Measurements from ENCODE around the gene WDFY3.

Gene WDFY3

DNA sequence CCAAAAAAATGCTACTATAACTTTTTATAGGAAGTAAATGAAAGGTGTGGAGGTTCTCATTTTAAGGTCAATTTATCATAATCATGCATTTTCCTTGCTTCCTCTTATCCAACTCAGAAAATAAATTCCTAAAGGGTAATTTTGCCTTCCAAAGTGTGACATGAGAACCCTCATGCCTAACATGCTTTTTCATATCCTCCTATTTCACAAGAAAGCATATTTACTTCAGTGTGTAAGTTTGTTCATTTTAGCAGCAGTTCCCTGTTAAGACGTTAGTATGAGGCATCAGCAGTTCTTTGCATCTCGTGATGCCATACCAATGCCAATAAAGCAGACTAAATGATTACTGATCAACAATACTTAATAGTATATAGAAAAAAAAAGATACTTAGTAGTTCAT lies 18.4 kb downstream of the WDFY3 start:
- DNase-seq (ENCODE audit: low spot score): no peak

DNA sequence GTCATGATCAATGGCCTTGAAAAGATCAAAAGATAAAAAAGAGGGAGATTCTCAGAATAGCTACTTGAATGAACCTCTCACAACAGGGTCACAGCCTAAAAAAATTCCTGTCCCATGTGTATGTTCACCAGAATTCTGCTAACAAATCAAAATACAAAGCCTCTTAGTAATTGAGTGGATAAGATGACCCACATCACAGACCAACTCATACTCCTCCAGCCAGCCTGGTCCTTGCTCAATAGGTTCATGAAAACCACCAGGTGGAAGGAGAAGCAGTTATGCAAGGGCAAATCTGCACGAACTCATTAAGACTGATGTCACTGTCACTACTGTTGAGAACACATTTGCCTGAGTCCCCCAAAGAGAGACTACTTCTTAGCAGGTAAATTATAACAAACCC lies 21.5 kb downstream of the WDFY3 start:
- no peak for DNase-seq (ENCODE audit: low spot score)

DNA sequence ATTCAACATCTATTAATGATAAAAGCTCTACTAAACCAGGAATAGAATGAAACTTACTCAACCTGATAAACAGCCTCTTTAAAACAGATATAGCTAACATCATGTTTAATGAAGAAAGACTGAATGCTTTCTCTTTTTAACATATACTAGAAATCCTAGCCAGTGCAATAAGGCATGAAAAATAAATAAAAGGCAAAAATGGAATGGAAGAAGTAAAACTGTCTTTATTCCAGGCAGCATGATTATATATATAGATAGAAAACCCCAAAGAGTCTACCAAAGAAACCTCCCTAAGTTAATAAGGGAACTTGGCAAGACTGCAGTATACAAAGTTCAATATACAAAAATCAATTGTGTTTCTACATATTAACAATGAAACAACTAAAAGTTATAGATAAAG lies 25.5 kb downstream of the WDFY3 start:
- no peak for DNase-seq (ENCODE audit: low spot score)

DNA sequence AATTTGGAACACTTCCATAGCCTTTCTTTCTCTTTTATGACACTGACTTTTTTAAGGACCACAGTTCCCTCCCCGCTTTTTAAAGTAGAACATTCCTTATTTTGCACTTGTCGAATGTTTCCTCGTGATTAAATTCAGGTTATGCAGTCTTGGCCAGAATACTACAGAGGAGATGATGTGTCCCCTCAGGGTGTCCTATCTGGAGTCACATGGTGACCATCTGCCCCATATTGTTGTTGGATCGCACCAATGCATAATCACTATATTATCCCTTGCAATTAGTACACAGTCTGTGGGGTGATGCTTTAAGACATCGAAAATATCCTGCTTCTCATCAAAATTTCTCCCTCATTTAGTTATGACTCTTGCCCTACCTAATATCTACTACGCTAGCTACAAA lies 27.4 kb downstream of the WDFY3 start:
- DNase-seq (ENCODE audit: low spot score): no peak

DNA sequence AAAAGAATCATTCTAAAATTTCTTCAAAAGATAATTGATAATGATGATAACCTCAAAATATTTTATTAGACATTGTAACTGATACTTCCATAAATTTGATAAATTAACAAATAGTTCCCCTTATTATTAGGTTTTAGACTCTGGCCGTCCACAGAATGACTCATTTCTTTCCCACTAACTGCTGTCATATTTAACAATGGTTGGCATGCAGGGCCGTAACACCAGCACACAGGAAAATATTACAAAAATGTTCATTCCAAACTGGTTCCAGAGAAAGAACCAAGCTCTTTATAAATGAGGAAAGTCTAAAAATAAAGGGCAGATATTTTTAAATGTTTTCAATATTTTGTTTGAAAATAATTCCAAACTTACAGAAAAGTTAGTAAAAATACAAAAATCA lies 28.2 kb downstream of the WDFY3 start:
- no peak for DNase-seq (ENCODE audit: low spot score)

DNA sequence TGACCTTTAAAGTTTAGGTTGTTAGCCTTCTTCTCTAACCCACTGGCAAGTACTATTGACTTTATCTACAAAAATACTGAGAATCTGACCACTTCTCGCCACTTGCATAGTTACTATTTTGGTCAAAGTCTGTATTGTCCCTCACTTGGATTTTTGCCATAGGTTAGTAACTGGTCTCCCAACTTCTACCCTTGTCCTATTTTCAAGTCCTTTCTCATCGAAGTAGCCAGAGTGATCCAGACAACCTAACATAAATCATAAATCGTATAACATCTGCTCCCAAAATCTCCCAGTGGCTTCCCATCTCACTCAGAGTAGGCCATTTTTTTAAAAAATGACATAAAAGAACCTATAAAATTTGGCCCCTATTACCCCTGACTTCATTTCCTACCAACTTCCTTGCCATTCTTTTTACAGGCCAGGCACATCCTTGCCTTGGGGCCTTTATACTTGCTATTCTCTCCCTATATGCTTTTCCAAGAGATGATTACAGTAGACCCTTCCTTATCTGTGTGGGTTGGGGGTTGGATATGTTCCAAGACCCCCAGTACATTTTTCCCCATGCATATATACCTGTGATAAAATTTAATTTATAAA lies 29.0 kb downstream of the WDFY3 start:
- no peak for DNase-seq (ENCODE audit: low spot score)

DNA sequence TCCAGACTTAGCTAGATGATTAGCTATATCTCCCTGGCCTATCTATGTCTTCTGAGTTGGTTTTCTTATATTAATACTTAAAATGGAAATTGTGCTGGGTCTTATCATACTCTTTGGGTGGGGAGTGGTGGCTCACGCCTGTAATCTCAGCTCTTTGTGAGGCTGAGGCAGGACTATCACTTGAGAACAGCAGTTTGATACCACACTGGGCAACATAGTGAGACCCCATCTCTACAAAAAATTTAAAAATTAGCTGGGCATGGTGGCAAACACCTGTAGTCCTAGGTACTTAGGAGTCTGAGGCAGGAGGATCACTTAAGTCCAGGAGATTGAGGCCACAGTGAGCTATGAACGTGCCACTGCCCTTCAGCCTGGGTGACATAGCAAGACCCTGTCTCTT lies 30.4 kb downstream of the WDFY3 start:
- DNase-seq (ENCODE audit: low spot score): no peak

DNA sequence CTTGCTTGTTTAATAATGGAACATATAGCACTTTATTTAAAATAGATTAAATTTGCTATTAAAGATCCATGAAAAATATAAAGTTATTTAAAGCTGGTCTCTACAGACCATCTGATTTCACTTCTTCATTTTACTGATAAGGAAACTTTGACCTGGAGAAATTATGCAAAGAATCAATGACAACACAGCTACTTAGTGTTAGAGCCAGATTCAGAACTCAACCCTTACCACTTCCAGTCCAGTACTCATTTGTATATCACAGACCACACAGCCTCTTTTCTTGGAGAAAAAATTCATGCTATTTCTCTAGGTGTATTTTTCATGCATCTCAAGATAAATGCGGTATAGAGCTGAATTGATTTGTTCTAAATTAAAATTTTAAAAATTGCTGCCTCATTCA lies 34.0 kb downstream of the WDFY3 start:
- DNase-seq (ENCODE audit: low spot score): no peak

DNA sequence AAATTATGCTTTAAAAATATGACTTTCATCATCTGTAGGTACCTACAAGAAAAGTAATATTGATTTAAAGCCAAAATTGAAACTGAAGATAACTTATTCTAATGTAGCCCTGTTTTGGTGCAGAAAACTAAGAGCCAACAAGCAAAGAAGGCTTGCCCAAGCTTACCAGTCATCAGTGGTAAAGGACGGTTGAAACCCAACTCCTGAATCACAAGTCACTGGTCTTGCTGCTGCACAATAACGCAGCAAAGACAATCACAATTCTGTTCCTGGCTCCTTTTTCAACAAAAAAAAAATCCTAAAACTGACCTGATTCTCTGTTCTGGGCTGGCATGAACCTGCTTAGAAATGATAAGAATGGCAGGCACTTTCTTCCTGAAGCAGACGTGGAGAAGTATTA lies 34.5 kb downstream of the WDFY3 start:
- no peak for DNase-seq (ENCODE audit: low spot score)

DNA sequence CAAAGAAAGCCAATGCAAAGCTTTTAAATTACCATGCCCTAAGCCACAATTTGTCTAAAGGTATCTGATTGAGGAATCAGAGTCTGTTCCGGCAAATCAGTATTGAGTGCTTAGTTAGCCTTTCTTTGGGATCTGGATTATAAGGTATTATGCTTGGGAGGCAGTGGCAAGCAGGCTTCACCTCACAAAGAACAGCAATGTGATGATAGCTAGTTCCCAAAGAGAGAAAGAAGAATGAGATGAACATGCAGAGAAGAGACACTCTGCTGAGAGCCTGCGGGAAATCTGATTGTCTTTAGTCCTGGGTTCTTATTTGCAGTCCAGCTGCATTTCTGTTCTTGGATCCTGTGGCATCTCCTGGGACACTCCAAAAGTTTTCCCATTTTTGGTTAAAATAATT lies 35.2 kb downstream of the WDFY3 start:
- DNase-seq (ENCODE audit: low spot score): no peak

DNA sequence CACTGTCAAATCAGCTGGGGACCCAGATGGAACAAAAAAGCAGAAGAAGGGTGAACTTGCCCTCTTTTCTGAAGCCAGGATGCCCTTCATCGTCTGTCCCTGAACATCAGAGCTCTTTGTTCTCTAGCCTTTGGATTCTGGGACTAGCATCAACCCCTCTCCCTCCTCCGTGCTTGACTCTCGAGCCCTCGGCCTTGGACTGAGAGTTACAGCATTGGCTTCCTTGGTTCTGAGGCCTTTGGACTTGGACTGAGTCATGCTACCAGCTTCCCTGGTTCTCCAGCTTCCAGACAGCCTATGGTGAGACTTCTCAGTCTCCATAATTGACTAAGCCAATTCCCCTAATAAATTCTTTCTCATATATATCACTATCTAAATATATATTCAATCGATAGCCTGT lies 38.4 kb downstream of the WDFY3 start:
- no peak for DNase-seq (ENCODE audit: low spot score)

DNA sequence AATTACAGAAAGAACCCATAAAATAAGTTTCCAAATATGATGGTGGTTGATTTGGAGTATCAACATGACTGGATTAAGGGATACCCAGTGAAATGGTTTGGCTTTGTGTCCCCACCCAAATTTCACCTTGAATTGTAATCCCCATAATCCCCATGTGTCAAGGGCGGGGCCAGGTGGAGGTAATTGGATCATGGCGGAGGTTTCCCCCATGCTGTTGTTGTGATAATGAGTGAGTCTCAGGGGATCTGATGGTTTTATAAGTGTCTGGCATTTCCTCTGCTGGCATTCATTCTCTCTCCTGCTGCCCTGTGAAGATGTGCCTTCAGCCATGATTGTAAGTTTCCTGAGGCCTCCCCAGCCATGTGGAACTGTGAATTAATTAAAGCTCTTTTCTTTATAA lies 39.1 kb downstream of the WDFY3 start:
- DNase-seq (ENCODE audit: low spot score): no peak

DNA sequence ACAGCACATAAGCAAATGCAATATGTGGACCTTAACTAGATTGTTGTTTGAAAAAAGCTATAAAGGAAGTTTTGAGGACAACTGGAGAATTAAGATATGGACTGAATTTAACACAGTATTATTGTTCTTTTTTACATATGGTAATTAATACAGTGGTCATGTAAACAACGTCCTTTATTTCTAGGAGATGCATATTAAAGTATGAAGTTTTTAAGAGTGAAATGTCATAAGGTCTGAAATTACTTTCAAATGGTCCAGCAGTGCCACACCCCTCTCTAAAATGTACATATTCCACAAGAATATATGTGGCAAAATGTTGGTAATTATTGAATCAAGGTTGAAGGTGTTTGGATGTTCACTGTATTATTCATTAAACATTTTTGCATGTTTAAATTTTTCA lies 40.9 kb downstream of the WDFY3 start:
- DNase-seq (ENCODE audit: low spot score): no peak

DNA sequence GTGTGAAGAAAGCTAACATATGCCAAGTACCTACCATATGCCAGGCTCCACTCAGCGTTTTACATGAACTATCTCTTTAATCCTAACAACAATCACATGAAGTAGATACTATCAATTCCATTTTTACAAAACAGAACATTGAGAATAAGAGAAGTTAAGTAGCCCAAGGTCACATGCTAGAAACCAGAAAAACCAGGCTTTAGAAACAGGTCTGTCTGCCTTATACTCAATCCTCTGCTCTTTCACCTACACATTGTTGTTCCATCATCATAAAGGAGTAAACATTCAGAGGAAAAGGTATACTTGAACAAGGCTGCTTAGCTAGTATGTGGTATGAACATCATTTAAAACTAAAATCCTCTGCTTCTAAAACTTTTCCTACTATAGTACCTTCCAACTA lies 42.1 kb downstream of the WDFY3 start:
- DNase-seq (ENCODE audit: low spot score): no peak

DNA sequence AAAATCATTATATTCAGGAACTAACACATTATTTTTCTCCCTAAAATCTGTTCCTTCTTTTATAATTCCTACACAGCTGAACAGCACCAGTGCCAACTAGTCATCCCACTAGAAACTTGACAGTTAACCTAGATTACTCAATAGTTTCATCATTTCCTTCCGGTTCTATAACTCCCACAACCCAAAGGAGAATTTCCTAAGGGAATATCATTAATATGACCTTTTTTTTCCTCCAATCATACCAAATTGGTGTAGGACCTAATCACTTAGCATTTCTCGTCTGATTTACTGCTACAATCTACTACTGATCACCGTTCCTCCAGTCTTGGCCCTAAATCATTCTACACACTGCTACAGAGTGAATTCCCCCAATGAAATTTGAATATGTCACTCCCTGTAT lies 45.9 kb downstream of the WDFY3 start:
- no peak for DNase-seq (ENCODE audit: low spot score)

DNA sequence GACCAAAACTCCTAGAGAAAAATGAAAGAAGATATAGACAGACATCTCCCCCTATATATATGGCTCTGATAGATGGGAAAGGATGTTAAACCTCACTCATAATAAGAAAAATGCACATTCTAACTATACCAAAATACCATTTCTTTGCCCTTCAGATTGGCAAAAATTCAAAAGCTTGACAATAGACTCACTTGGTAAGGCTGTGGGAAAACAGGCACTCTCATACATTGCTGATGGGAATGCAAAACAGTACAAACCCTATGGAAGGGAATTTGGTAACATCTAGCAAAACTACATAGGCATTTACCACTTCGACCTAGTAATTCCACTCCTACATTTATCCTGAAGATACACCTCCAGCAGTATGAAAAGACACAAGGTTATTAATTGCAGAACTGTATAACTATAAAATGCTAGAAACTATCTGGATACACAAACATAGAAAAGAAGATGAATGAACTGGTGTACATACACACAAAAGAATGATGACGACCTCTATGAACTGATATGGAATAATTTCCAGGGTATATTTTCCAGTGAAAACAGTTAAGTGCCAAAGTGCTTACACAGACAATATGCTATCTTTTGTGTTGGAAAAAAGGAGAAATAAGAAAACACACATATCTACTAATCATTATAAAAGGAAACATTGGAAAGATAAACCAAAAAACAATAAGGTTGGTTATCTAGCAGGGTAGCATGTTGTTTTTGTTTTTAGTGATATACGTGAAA lies 48.5 kb downstream of the WDFY3 start:
- DNase-seq (ENCODE audit: low spot score): no peak

DNA sequence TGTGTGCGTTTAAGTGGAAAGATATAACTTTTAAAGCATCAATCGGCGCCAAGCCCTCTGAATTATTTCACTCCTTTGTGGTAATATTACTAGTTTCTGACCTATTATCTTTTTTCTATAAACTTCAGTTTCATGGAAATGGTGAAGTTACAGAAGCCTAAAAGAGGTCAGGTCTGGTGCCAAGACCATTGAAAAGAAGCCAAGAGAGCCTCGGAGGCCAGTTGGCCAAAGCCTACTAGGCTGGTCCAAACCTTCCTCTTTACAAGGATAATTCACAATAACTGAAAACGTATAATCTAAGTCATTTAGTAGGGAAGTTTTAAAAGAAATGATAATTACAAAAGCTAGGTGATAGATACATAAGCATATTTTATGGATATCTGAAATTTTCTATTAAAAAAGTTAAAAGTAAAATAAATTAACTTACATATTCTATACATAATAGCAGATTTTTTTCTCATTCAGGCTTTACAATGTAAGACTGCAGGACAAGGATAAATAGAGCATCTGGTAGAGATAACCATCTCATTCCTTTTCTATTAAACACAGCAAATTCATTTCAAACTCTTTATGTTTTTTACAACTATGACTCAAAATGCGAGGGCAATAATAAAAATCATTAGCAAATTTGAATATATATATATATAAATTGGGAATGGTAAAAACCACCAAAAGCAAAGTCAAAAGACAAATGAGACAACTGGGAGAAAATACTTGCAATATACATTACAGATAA lies 49.2 kb downstream of the WDFY3 start:
- no peak for DNase-seq (ENCODE audit: low spot score)

DNA sequence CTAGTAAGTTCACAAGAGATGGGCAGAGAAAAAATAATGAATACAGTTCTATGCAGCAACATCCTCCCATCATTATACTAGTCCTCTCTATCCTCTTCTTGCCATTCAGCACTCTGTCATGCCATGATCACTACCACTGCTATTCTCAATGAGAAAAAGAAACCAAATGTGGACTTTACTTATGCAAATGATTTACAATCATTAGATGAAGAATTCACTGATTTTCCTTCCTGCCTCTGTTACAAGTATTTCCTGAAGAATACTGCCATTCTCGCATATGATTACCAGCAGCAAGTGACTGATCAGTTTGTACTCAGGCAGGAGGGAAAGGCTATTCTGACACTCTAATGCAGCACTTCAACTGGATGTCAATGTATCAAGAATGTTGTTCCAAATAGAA lies 50.3 kb downstream of the WDFY3 start:
- no peak for DNase-seq (ENCODE audit: low spot score)

DNA sequence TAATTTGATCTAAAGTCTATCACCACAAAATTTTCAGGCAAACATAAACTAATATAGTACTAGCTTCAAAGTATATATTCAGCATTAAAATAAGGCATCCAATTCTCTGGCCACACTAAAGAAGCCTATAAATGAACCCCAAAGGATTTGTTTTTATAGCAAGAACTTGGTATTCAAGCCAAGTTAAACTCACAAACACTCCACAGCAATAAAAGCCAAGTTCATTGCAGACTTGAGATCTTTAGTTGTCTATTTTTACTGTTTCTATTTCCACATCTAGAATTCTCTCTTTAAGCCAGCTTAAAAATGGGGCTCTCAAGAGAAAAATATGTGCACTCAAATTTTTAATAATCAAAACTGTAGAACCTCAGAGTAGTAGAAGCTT lies 51.1 kb downstream of the WDFY3 start:
- DNase-seq (ENCODE audit: low spot score): no peak

DNA sequence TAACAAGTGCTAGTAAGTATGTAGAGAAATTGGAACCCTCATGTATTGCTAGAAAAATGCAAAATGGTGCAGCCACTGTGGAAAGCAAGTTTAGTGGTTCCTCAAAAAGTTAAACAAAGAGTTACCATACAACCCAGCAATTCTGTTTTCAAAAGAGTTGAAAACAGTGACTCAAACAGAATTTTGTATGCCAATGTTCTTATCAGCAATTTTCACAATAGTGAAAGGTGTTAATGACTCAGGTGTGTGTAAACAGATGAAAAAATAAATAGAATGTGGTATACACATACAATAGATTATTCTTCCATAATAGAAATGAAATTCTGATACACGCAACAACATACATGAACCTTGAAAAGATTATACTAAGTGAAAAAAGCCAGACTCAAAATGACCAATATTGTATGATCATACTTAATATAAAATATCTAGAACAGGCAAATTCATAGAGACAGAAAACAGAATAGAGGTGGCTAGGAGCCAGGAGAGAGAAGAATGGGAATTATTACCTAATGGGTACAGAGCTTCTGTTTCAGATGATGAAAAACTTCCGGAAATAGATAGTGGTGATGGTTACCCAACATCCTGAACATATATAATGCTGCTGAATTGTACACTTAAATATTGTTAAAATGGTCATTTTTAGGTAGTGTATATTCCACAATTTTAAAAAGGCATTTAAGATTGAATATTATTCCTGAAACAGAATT lies 51.6 kb downstream of the WDFY3 start:
- no peak for DNase-seq (ENCODE audit: low spot score)

DNA sequence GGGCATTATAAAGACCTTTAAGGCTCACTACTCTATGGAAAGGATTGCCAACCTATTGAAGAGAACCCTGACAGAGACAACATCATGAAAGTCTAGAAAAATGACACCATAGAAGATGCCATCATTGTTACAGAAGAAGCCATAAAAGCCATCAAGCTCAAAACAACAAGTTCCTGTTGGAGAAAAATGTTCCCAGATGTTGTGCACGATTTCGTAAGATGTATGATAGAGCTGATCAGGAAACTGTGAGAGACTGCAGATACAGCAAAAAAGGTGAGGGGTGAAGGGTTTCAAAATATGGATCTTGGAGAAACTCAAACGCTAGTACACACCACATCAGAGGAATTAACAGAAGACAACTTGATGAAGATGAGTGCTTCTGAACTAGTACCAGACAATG lies 53.3 kb downstream of the WDFY3 start:
- DNase-seq (ENCODE audit: low spot score): no peak

DNA sequence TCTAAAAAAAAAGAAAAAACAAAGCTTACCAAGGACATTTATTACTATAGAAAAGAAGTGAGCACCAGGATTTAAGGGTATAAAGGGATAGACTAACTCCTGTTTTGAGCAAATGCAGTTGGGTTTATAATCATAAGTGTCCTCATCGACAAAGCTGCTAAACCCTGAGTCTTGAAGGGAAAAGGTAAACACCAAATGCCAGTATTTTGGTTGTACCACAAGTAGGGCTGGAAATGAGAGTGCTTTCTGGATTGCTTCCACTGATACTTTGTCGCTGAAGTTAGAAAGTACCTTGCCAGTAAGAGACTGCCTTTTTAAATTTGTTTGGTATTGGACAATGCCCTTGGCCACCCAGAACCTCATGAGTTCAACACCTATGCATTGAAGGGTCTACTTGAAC lies 53.7 kb downstream of the WDFY3 start:
- DNase-seq (ENCODE audit: low spot score): no peak

DNA sequence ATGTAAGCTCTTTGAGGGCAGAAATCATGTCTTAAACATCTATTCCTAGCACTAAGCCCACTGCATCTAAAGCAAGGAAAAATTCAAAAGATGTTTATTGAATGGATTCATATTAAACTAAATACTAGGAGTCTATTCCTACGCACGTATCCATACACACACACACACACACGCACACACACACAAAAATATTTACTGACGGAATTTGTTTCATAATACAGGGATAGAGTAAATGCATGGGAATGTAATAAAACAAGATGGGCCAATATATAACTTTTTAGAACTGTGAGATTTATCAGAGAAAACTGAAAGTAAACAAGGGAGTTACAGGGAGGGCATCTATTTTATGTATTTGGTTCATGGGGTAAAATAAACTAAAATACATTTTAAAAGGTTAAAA lies 57.6 kb downstream of the WDFY3 start:
- DNase-seq (ENCODE audit: low spot score): no peak
